ENCODE results near the gene ATOH1.

ATOH1 gene

DNA sequence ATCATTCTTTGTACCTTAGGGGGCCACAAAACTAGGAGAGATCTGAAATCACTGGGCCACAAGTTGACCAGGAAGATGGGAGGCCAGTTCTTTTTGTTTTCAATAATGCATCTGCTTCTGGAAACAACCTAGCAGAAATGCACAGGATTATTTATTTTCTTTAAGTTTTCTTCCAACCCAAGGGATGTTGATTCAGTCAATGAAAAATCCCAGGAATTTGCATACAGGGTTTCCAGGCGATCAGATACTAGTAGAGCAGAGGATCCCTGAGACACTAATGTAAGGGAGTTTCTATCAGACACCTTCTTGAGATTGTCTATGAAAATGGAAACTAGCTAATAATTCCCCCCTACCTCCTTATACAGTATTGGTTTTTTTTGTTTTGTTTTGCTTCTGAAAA is 7.4 kb downstream of the ATOH1 start:
- DNase-seq: no peak

DNA sequence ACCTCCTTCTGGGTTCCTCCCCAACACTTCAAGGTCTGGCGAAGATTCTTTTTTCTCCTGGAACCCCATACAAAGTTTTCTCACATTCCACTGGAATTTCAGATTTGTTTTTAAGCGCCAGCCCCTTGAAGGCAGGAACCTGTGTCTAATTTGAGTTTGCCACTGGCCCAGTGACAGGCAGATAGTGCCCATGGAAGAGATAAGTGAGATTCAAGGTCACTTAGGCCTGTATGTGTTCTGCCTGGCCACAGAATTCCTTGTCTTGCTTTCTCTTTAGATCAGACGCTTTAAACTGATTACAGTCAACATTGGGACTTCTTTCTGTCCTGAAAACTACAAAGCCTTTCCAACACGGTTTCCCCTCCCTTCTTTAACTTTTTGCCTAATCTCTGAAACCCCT is 11.2 kb downstream of the ATOH1 start:
- no peak for DNase-seq

DNA sequence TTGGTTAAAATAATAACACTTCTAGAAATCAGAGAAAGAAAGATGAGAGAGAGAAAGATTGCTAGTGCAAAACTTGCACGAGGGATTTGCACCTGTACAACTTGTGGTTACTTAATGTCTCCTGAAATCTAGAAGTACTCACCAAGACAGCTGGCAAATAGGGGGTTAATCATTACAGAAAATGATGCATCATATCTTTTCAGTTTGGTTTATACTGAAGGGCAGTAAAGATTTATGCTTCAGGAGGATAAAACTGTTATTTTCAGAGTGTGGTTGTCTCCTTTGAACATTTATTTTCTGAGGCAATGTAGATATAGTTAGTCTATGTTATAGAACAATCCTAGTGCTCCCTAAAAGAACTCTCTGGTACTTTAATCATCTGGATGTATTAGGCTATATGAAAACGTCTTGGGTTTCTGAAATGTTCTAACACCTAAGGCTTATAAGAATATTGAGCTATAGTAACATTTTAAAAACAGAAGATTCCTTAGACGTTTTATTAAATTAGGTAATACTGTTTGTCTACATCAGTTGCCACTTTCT is 13.3 kb downstream of the ATOH1 start:
- no peak for DNase-seq

DNA sequence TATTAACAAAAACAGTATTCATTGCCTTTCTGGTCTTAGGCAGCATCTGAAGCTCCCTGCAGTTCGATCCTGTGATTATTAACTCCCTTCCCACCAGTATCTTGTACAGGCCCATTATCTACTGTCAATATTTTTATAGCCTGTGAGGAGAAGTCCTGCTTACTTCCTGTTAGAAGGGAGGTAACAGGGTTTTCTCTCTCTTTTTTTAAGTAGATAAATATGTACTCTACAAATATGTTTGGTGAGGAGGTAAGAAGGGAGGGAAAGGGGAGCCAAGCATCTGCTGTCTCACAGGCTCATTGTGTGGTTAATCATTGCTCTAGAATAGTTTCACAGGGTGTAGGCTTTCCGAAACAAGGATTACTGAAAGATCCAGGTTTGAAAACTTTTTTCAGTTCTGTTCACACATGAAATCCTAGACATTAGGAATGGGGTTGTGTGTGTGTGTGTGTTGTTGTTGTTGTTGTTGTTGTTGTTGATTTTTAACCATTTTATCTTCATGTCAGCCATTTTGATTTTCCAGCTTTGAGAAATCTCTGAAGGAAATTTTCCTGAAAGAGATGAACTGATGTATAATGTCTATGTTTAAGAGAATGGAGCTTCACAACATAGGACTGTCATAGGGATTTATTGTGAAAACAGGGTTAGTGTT is 14.2 kb downstream of the ATOH1 start:
- DNase-seq: no peak

DNA sequence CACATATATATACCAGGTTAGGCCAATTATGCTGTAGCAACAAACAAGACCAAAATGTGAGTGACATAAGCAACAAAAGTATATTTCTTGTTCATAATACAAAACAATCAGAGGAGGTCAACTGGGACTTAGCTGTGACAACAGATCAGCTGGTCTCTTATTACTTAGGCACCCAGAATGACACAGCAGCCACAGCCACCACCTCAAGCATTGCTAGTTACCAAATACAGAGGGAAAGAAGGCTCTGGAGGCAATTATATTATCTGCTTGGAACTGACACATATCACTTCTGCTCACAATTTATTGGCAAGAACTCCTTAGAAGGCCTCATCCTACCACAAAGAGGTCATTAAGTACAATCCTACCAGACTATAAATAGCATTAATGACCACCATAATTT is 15.2 kb downstream of the ATOH1 start:
- no peak for DNase-seq

DNA sequence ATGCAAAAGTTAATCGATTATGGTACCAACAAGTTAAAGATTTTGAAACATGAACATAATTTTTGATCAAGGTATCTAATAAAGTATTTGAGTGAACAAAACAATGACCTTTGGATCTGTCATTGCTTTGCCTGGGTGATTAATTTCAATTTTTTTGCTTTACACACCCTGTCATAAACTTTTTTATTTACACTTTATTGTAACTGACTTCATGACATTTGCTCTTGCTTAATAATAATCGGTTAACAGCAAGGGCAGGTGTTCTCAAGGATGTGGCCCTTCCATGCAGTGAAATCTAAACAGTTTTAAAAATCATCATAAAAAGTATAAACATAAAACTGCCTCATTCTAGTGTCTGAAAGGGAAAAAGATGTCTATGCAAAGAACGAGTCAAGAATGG is 24.1 kb downstream of the ATOH1 start:
- DNase-seq: no peak

DNA sequence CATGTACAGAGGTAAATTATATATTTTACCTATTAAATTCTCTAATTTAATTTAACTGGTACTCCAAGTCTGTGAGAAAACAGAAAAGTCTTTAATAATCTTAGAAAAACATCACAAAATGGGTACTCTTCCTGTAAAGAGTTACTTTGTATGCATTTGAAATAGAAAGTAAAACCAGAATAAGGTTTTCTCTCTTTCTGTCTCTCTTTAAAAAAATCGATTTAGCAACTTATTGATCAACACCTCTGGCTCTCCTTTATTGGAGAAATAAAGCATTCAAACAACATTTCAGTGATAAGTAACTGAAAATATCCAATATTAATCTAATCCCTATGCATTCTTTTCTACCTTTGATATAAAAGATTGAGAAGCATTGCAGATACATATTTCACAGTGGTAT is 27.4 kb downstream of the ATOH1 start:
- no peak for DNase-seq

DNA sequence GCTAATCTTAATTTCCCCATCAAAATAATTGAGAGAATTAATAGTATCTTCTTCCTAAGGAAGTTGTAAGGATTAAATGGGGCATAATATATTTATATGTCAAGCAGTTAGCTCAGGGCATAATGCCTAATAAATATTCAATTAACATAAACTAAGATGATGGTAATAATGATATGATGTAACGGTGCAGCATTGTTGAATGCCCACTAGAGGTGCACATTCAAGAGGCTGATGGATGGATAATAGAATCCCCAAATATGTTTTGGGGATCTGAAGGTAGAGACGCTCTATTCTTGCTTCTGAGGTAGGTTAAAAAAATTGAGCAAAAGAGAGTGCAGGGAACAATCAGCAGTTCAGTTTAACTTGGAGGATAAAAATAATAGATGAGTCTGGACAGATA is 37.1 kb downstream of the ATOH1 start:
- no peak for DNase-seq

DNA sequence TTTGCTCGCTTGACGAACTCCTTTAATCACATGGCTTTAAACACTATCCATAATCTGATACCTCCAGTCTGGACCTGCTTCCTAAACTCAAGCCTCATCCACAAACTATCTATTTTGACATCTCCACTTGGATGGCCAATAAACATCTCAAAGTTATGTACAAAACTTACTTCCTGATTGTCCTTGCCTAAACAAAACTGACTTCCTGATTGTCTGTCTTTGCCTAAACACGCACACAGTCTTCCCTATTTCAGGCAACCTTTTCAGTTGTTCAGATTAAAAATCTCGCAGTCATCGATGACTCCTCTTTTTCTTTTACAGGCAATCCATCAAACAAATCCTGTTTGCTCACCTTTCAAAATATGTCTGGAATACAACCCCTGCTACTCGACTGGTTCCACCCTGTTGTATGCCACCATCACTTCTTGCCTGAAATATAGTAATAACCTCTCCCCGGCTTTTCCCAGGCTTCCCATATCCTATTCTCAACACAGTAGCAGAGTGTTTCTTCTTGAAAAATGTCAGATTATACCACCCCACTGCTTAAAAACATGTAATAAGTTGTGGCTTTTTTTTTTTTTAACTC is 39.0 kb downstream of the ATOH1 start:
- DNase-seq: no peak

DNA sequence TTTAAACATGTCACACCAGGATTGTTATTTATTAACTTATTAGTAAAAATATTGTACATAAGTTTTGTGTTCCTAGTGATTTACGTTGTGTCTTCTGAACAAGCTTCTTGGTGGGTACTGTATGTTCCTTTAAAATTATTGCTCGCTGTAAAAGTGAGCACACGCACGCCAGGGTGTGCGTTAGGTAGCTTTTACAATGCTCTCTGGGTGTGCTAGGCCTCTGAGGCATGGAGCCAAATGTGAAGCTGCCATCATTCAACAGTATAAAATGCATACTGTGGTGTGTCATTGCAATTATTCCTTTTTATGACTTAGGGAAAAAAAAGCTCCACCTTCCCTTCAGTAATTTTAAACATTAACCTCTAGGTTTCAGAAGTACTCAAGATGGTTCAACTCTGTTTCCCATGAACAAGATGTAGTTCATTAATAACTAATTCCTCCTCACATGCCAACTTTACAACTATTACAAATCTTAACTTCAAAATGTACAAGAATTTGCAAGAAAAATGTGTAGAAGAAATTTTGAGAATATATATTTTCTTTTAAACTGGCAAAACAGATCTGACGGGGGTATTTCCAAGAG is 42.4 kb downstream of the ATOH1 start:
- DNase-seq: no peak

DNA sequence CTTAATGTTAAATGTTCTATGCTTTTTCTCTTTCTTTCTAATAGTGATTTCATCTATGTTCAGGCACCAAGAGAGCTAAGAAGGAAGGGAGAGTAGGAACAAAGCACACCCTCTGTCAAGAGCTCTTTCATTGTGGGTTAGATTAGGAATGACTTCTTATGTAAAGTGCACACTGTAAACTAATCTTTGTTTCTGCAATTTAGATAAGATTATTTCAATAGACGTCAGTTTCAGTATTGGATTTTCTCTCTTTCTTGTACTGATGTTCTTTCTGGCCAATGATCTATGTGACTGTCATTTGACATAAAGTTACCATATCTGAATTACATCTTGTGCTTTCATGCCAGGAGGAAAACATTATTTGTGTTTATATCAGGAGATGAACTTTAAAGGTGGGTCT is 48.2 kb downstream of the ATOH1 start:
- DNase-seq: no peak

DNA sequence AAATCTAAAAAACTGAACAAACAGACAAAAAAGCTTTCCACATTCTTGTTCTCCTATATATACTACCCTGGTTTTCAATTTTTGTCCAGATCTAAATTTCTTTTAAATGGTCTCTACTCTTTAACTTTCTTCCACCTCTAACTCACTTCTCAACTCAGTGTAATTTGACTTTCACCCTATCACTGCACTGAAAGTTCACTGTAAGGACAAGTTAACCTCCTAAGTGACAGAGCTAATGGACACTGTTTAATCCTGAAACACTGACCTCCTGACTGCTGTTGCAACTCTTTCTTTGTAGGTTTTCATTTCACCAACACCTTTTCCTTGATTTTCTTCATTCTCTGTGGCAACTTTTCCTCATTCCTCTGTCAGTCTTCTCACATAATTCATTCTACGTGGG is 50.0 kb downstream of the ATOH1 start:
- DNase-seq: no peak

DNA sequence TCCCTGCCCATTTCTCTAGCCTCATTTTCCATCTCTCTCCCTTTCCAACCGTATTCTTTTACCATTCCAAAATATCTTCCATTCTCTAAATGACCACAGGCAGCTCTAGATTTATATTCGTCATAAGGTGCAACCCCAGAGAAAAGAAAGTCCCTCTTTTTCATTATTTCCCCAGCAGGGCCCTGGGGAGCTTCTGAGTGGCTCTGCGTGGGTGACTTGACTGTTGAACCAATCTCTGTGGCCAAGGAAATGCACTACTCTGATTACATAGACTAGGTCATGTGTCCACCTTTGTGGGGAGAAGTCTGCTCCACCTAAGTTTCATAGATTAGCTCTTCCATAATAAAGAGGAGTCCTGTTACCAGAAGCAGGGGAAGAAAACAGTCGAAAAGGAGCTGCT is 51.4 kb downstream of the ATOH1 start:
- DNase-seq: no peak

Data from C1 segment of cervical spinal cord (tissue), 14 donors.